Transverse colon (tissue), 4 donors: ENCODE measurements around the gene PSMG2.

Source experiments
- POLR2A ChIP-seq: fragments of 450-650 bp; IDR thresholded peaks from one replicate; pipeline ENCODE4 v1.6.1; 2016; ENCODE audit warnings: antibody characterized with exemption, mild to moderate bottlenecking, moderate library complexity
- POLR2AphosphoS5 ChIP-seq, 3 donors: sonication (generic); formaldehyde crosslinking; IDR thresholded peaks; one replicate each; pipeline ENCODE4 v1.6.1; 2016; ENCODE audit warnings: antibody characterized with exemption in 3 of 3
- TF ChIP-seq, protein P1 (sequence below), 5 experiments: fragments of 200-600 bp in 3 of 5; fragments of 450-650 bp in 2 of 5; sonication (generic) in 3 of 5; IDR thresholded peaks; 1 replicate in 2 of 5; 2 replicates in 3 of 5; pipeline ENCODE4 v1.5.1; 2016 to 2017; ENCODE audit warnings: antibody characterized with exemption in 5 of 5, inconsistent platforms in 3 of 5, mild to moderate bottlenecking in 2 of 5, moderate library complexity in 1 of 5

DNA sequence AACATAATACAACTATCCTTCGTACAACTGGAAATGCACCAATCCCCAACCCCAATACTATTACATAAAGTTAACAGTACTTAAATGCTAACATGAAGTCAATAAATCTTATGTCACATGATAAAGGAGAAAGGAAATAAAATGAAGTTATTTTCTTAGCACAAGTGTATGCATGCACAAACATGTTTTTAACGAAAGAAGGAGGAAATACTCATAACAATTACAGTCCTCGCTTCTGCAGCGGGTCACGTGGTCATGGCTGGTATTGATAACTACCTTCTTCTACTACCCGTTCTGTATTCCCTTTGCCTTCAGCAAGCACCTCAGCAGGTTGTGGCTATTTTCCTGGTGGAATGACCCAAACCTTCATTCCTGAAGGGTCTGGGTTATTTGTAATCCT is 51.7 kb downstream of the PSMG2 start:
- TF ChIP-seq, protein P1, sequence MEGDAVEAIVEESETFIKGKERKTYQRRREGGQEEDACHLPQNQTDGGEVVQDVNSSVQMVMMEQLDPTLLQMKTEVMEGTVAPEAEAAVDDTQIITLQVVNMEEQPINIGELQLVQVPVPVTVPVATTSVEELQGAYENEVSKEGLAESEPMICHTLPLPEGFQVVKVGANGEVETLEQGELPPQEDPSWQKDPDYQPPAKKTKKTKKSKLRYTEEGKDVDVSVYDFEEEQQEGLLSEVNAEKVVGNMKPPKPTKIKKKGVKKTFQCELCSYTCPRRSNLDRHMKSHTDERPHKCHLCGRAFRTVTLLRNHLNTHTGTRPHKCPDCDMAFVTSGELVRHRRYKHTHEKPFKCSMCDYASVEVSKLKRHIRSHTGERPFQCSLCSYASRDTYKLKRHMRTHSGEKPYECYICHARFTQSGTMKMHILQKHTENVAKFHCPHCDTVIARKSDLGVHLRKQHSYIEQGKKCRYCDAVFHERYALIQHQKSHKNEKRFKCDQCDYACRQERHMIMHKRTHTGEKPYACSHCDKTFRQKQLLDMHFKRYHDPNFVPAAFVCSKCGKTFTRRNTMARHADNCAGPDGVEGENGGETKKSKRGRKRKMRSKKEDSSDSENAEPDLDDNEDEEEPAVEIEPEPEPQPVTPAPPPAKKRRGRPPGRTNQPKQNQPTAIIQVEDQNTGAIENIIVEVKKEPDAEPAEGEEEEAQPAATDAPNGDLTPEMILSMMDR (IDR thresholded peaks at IDR 0.05) = no peak
- no peak for TF ChIP-seq POLR2AphosphoS5 (IDR thresholded peaks at IDR 0.05)
- TF ChIP-seq POLR2A = no peak
